ENCODE results near the gene RAB19.

Gene RAB19

GRCh38 chr7:140403878-140404564, at the start of gene RAB19:
Gene RAB19 (plus strand): TSS chr7:140404058. CDS start chr7:140407647, 3,589 bp downstream.
- peak; percentile 39 to 68 for DNase-seq

DNA sequence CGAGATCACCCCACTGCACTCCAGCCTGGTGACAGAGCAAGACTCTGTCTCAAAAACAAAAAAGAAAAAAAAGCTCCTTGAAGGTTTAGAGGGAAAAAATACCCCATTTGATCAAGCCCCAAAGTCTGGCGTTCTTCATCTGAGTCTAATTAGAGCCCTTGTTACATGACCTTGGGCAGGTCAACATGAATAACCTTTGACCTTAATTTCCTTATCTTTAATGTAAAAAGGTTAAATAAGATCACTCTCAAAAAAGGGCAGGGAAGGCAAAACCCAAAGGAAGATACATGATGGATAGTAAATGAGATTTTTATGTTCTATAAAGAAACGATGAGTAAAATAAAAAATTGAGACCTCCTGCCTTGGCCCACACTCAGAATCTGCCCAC, 45.8 kb upstream of the RAB19 start:
- no peak for DNase-seq

DNA sequence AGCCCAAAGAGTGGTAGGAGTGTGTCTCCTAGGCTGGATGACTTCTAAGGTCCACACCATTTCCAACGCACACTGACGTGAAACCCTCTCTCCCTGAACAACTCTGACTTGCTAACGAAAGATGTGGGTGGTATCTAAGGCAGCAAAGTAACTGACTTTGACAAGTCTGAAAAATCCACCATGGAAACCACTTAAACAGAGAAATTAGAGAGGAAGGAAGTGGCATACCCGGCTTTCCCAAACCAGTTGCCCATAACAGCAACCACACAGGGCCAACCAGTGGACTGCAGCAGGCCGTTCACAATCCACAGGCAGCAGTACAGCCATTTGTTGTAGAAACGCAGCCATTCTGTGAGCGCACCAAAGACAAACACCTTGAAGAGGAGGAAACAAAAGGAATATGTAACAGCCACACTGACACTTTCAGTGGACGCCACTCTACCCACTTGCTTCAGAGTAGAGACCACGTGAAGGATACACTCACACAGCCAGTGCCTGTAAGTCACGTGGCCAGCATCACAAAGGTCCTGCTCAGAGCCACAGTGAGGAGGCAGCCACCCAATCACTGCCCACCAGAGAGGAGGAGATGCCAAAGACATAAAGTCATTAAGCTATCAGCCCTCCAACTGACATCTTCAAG, 45.3 kb upstream of the RAB19 start:
- DNase-seq = peak; percentile 36 to 38

DNA sequence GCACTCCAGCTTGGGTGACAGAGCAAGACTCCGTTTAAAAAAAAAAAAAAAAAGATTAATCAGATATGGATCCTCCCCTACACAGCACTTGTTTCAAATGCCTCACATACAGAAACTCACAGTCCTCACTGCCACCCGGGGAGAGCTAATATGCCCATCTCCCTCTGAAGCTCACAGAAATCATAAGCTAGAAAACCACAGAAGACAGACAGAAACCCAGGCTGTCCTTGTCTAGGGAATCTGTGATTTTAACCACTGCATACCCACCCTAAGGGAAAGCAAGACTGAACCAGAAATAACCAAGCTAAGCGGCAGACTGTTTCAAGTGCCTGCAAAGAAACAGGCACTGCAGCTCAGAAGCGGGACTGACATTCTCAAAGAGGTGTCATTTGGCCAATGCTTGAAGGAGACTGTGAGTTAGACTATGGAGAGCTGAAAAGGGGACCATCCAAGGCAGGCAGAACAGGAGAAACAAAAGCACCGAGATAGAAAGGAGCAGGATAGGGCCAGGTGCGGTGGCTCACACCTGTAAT, 43.1 kb upstream of the RAB19 start:
- no peak for DNase-seq

GRCh38 chr7:140364819-140365218, 39.0 kb upstream of the RAB19 start:
- DNase-seq = no peak

DNA sequence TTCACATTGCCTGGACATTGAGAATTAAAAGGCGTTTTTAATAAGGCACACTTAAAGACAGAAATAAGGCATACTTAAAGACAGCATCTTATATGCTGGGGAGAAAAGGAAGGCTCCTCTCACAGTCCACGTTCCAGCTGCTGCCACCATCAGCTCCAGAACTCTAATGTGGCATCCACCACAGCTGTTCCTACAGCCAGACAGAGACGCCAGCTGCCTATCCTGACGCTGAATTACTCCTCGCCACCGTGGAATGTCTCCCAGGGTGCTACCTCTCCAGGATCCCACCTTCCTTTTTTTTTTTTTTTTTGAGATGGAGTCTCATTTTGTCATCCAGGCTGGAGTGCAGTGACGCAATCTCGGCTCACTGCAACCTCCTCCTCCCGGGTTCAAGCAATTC, 36.3 kb upstream of the RAB19 start:
- DNase-seq = no peak

DNA sequence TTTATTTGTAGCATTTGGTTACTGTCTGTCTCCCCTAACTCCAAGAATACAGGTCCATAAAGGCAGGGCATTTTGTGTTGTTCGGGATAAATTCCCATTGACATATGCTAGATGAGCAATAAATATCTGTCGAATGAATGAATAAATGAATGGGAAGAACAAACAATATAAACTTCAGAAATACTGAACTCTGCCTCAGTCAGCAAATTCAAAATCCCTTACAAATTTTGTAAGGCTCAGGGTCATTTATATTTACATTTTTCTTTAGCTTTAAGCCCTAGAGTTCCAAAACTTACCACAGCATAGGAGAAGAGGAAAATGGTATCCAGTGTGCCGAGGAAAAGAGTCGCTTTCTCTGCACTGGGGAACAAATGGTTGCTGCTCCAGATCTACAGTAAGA, 34.6 kb upstream of the RAB19 start:
- DNase-seq = no peak

DNA sequence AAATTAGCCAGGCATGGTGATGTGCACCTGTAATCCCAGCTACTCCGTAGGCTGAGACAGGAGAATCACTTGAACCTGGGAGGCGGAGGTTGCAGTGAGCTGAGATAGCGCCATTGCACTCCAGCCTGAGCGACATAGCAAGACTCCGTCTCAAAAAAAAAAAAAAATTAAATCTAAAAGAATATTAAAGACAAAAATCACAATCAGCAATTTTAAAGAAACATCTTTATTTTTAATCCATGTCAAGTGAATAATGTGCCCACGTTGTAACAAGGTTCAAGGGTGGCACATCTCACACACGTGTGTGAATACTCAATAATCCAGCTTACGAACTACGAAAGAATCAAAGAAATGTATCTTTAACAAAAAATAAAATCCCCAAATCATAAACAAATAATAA, 28.5 kb upstream of the RAB19 start:
- DNase-seq = no peak

DNA sequence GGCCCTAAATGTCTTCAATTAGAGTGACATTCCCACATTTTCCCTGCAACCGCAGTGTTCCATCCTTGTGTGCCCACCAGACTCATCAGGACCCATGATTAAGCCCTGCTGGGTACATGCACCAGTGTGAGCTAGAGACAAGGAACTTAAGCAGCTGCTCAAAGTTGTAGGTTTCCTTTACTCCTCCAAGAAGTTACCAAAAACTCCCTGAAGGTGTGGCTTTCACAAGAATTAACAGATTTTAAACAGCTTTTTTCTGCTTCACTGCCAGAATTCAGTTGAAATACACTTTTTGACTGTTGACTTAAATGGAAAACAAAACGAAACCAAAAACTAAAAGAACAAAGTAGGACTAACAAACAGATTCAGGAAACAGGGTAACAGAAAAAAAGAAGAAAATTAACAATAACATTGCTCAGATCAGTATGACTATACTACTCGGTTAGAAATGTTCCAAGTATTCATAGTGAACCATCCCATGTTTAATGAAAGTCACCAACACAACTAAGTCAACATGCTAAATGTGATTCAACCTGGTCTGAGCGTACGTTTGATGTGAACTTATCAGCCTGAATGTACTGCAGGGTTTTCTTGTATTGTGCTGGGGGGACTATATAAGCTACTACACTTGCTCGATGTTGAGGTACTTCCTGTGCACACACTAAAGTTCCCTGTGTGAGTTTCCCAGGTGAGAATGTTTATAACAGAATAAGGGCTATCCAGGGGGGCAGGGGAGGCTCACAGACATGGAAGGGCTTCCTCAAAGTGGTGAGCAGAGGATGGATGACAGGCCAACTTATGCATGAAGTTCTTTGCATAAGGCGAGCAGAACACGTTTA, 27.7 kb upstream of the RAB19 start:
- peak in 1 of 2 donors; percentile 24 for DNase-seq

GRCh38 chr7:140383954-140384713, 19.7 kb upstream of the RAB19 start:
- no peak for DNase-seq

GRCh38 chr7:140384894-140385545, 18.8 kb upstream of the RAB19 start:
- DNase-seq = no peak

GRCh38 chr7:140389445-140389844, 14.4 kb upstream of the RAB19 start:
- no peak for DNase-seq

- no peak for DNase-seq
These were observed 13.8 kb upstream of the RAB19 start for GRCh38 chr7:140390034-140390433.

GRCh38 chr7:140390466-140391190, 13.2 kb upstream of the RAB19 start:
- DNase-seq = peak in 1 of 2 donors; percentile 13

DNA sequence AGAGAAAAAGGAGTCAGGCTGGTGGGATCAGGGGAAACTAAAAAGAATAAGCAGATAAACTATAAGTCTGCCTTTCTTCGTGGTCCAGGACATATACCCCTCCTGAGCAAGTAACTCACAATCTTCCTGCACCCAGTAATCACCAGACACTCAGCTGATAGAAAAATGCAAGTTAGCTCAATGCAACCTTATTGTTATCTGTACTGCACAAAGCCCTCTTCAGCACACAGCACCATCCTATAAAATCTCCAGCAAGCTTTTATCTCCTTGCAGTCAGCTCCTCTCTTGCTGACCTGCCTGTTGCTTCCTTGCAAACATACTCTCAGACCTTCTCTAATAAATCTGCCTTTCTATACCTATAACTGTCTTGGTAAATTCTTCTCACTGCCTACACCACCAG, 12.2 kb upstream of the RAB19 start:
- DNase-seq = no peak

DNA sequence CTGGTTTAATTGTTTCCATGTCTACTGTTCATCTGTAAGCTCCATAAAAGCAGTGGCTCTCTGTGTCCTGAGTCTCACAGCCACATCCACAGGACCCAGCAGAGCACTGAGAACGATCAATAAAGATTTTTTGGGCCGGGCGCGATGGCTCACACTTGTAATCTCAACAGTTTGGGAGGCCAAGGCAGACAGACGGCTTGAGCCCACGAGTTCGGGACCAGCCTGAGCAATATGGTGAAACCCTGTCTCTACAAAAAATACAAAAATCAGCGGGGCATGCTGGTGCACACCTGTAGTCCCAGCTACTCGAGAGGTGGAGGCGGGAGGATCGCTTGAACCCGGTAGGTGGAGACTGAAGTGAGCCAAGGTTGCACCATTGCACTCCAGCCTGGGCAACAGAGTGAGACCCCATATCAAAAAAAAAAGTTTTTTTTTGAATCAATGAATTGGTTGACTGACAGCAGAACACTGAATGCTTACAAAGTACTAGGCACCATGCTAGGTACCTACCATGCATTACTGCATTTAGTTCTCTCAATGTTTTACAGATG, 10.0 kb upstream of the RAB19 start:
- no peak for DNase-seq

- DNase-seq = peak; percentile 82 to 85
These were observed 5.8 kb upstream of the RAB19 start, which contains the start of gene SLC37A3 for GRCh38 chr7:140397784-140398750. Gene SLC37A3 (minus strand): TSS chr7:140398530. CDS start chr7:140382526, 16,004 bp downstream.

DNA sequence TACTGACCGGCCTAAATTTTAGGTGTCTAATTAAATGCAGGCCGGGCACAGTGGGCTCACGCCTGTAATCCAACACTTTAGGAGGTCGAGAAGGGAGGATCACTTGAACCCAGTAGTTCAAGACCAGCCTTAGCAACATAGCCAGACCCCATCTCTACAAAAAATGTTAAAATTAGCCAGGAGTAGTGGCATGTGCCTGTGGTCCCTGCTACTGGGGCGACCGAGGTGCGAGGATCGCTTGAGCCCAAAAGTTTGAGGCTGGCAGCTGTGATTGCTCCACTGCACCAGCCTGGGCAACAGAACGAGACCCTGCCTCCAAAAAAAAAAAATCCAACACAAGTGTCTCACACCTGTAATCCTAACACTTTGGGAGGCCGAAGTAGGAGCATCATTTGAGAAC, 5.0 kb upstream of the RAB19 start:
- DNase-seq = no peak

DNA sequence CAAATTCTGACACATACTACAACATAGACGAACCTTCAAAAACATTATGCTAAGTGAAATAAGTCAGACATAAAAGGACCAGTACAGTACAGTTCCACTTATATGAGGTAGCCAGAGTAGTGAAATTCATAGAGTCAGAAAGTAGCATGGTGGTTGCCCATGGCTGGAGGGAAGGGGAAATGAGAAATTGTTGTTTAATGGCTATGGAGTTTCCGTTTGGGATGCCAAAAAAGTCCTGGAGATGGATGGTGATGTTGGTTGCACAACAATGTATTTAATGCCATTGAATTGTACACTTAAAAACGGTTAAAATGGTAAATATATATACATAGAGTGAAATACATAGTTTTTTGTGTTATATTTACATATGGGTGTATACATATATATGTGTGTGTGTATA, 3.5 kb upstream of the RAB19 start:
- no peak for DNase-seq
